ACC112 (cell line): ENCODE data around the gene CFD.
"Not testable (repeated sequence)": the region's sequence is repeated elsewhere in the genome, so short reads cannot be mapped to it uniquely, and the experiment has no call there.

ENCODE experiments used
- H2AFZ ChIP-seq: fragments of 200-600 bp; sonication (generic); one replicate; pipeline ENCODE4 v1.6.0; 2017; ENCODE audit warnings: antibody characterized with exemption, low read length; ENCODE audit not compliant: unreplicated experiment
- H3K27ac ChIP-seq: fragments of 200-600 bp; sonication (generic); 2 replicates; pipeline ENCODE4 v1.5.1; 2014; ENCODE audit warnings: low read depth, mild to moderate bottlenecking, antibody characterized with exemption, low read length, moderate library complexity
- H3K27me3 ChIP-seq: fragments of 200-600 bp; sonication (generic); 2 replicates; pipeline ENCODE4 v1.6.1; 2014; ENCODE audit warnings: mild to moderate bottlenecking, antibody characterized with exemption, low read length, moderate library complexity, mixed read lengths; ENCODE audit not compliant: insufficient read depth
- H3K36me3 ChIP-seq: fragments of 200-600 bp; sonication (generic); 2 replicates; pipeline ENCODE4 v1.6.1; 2016; ENCODE audit warnings: mild to moderate bottlenecking, antibody characterized with exemption, low read length, moderate library complexity, mixed read lengths; ENCODE audit not compliant: insufficient read depth
- H3K4me1 ChIP-seq: fragments of 200-600 bp; sonication (generic); one replicate; pipeline ENCODE4 v1.6.1; 2016; ENCODE audit warnings: low read length, mixed read lengths; ENCODE audit not compliant: insufficient read depth, unreplicated experiment, control insufficient read depth
- H3K4me3 ChIP-seq: fragments of 200-600 bp; sonication (generic); 2 replicates; pipeline ENCODE4 v1.5.1; 2014; ENCODE audit warnings: mild to moderate bottlenecking, low read depth, low read length
- H3K79me2 ChIP-seq: fragments of 200-600 bp; sonication (generic); one replicate; pipeline ENCODE4 v1.6.0; 2016; ENCODE audit warnings: low read length; ENCODE audit not compliant: control insufficient read depth, unreplicated experiment, insufficient read depth

The CFD gene

GRCh38 chr19:875265-875879, 15.9 kb downstream of the CFD start:
- Histone ChIP-seq H3K27me3 (no peaks in the 10 kb centered on the region), H2AFZ (no peak overlapping the region), H3K79me2 (no peaks in the 10 kb centered on the region), H3K4me3 (no peak overlapping the region), H3K4me1 (no peaks in the 10 kb centered on the region), H3K36me3 (no peaks in the 10 kb centered on the region), H3K27ac (no peak overlapping the region)

- no peaks in the 10 kb centered on the region for H3K27me3 ChIP-seq
- no peak overlapping the region for H3K27ac ChIP-seq
- H3K36me3 ChIP-seq = no peaks in the 10 kb centered on the region
- no peaks in the 10 kb centered on the region for H3K79me2 ChIP-seq
- H3K4me3 ChIP-seq = no peak overlapping the region
- no peaks in the 10 kb centered on the region for H3K4me1 ChIP-seq
- no peak overlapping the region for H2AFZ ChIP-seq
Measured at GRCh38 chr19:876089-876488, 16.6 kb downstream of the CFD start.

GRCh38 chr19:876780-877314, 17.4 kb downstream of the CFD start:
- no peak overlapping the region for H3K4me3 ChIP-seq
- no peaks in the 10 kb centered on the region for H3K79me2 ChIP-seq
- H2AFZ ChIP-seq = no peak overlapping the region
- H3K36me3 ChIP-seq = peaks cover 5% of the 10 kb centered on the region; the same call in 1 of the 2 replicates
- H3K27me3 ChIP-seq = no peaks in the 10 kb centered on the region
- no peaks in the 10 kb centered on the region for H3K4me1 ChIP-seq
- no peak overlapping the region for H3K27ac ChIP-seq

- H3K27ac ChIP-seq, H3K27me3 ChIP-seq, H3K4me1 ChIP-seq, H3K79me2 ChIP-seq, H3K36me3 ChIP-seq, H3K4me3 ChIP-seq, H2AFZ ChIP-seq: not testable (repeated sequence)
Measured at GRCh38 chr19:877992-878660, 18.7 kb downstream of the CFD start.

GRCh38 chr19:878751-879561, 19.5 kb downstream of the CFD start:
- not testable (repeated sequence) for H3K36me3 ChIP-seq, H3K27ac ChIP-seq

GRCh38 chr19:879711-880438, 20.4 kb downstream of the CFD start:
- Histone ChIP-seq H3K27ac (no peak overlapping the region), H3K36me3 (peaks cover 5% of the 10 kb centered on the region; the same call in 1 of the 2 replicates), H3K4me3 (no peak overlapping the region), H3K27me3 (no peaks in the 10 kb centered on the region), H3K79me2 (no peaks in the 10 kb centered on the region), H2AFZ (no peak overlapping the region), H3K4me1 (no peaks in the 10 kb centered on the region)

More at GRCh38 chr19:878751-879561, 19.5 kb downstream of the CFD start:
- H3K4me3 ChIP-seq, H2AFZ ChIP-seq, H3K4me1 ChIP-seq, H3K79me2 ChIP-seq, H3K27me3 ChIP-seq: not testable (repeated sequence)

GRCh38 chr19:881385-882071, 22.1 kb downstream of the CFD start:
- no peak overlapping the region for H3K4me3 ChIP-seq
- H3K4me1 ChIP-seq = no peaks in the 10 kb centered on the region
- no peaks in the 10 kb centered on the region for H3K27me3 ChIP-seq
- no peak overlapping the region for H3K27ac ChIP-seq
- no peak overlapping the region for H2AFZ ChIP-seq
- no peaks in the 10 kb centered on the region for H3K79me2 ChIP-seq
- peaks cover 5% of the 10 kb centered on the region; the same call in 1 of the 2 replicates for H3K36me3 ChIP-seq

GRCh38 chr19:882871-883497, 23.5 kb downstream of the CFD start:
- Histone ChIP-seq H3K27me3 (no peaks in the 10 kb centered on the region), H3K4me3 (no peak overlapping the region), H2AFZ (no peak overlapping the region), H3K4me1 (no peaks in the 10 kb centered on the region), H3K79me2 (no peaks in the 10 kb centered on the region), H3K36me3 (peaks cover 5% of the 10 kb centered on the region; the same call in 1 of the 2 replicates), H3K27ac (no peak overlapping the region)

GRCh38 chr19:883661-884211, 24.3 kb downstream of the CFD start:
- Histone ChIP-seq H2AFZ (no peak overlapping the region), H3K27ac (no peak overlapping the region), H3K36me3 (peaks cover 5% of the 10 kb centered on the region; the same call in 1 of the 2 replicates), H3K27me3 (no peaks in the 10 kb centered on the region), H3K4me3 (no peak overlapping the region), H3K79me2 (no peaks in the 10 kb centered on the region), H3K4me1 (no peaks in the 10 kb centered on the region)
